Common myeloid progenitor, CD34-positive (primary cell): ENCODE results near the gene TXN2.
"Not testable (repeated sequence)": the region's sequence is repeated elsewhere in the genome, so short reads cannot be mapped to it uniquely, and the experiment has no call there.

ENCODE experiments used
- CTCF ChIA-PET: fragments of 350-600 bp; sonication (Branson Sonifier 250); formaldehyde crosslinking; loops from one replicate; lab custom pipeline; 2021; ENCODE audit warnings: antibody characterized with exemption; lab: Charles Lee
- POLR2A ChIA-PET: fragments of 350-600 bp; sonication (Branson Sonifier 250); formaldehyde crosslinking; loops from one replicate; lab custom pipeline; 2021; ENCODE audit warnings: antibody characterized with exemption; lab: Charles Lee
- DNase-seq, 3 donors: peaks; one replicate each; pipeline versions ENCODE4 v3.0.0 to v3.0.0-alpha.2; 2013
- H3K27ac ChIP-seq, 2 experiments: 1 replicate in 1 of 2; 2 replicates in 1 of 2; pipeline ENCODE4 v1.7.0; 2013; ENCODE audit warnings: inconsistent platforms in 2 of 2, low read length in 2 of 2, mild to moderate bottlenecking in 2 of 2, low read depth in 1 of 2, moderate library complexity in 1 of 2; ENCODE audit not compliant: severe bottlenecking in 2 of 2, insufficient read depth in 1 of 2, poor library complexity in 1 of 2
- H3K27me3 ChIP-seq, 5 experiments: replicated peaks in 2 of 5; 1 replicate in 3 of 5; 2 replicates in 2 of 5; pipeline versions ENCODE4 v1.6.1 to v1.7.0; 2013; ENCODE audit warnings: low read length in 4 of 5, mild to moderate bottlenecking in 2 of 5, moderate library complexity in 2 of 5, inconsistent platforms in 1 of 5; ENCODE audit not compliant: insufficient read depth in 5 of 5, control insufficient read depth in 4 of 5
- H3K36me3 ChIP-seq, 4 experiments: 1 replicate in 2 of 4; 2 replicates in 2 of 4; pipeline versions ENCODE4 v1.6.1 to v1.7.0; 2013; ENCODE audit warnings: low read length in 3 of 4, control low read depth in 1 of 4, mild to moderate bottlenecking in 1 of 4; ENCODE audit not compliant: control insufficient read depth in 4 of 4, insufficient read depth in 4 of 4
- H3K4me1 ChIP-seq, 4 experiments: 1 replicate in 3 of 4; 2 replicates in 1 of 4; pipeline versions ENCODE4 v1.6.1 to v1.7.1; 2013; ENCODE audit warnings: low read length in 3 of 4, mild to moderate bottlenecking in 3 of 4, control low read depth in 1 of 4, inconsistent platforms in 1 of 4, moderate library complexity in 1 of 4; ENCODE audit not compliant: control insufficient read depth in 4 of 4, insufficient read depth in 4 of 4; ENCODE audit errors: control extremely low read depth in 1 of 4
- H3K4me3 ChIP-seq, 7 experiments: 1 replicate in 4 of 7; 2 replicates in 3 of 7; pipeline versions ENCODE4 v1.5.1 to v1.7.0; 2013; ENCODE audit warnings: mild to moderate bottlenecking in 7 of 7, low read length in 6 of 7, moderate library complexity in 6 of 7, inconsistent platforms in 2 of 7, low read depth in 2 of 7, control low read depth in 1 of 7; ENCODE audit not compliant: insufficient read depth in 4 of 7, control insufficient read depth in 1 of 7; ENCODE audit errors: extremely low read depth in 1 of 7
- H3K9me3 ChIP-seq, 5 experiments: 1 replicate in 4 of 5; 2 replicates in 1 of 5; pipeline versions ENCODE4 v1.6.1 to v1.7.1; 2013; ENCODE audit warnings: low read length in 4 of 5, mild to moderate bottlenecking in 2 of 5, inconsistent platforms in 1 of 5, low read depth in 1 of 5, moderate library complexity in 1 of 5; ENCODE audit not compliant: control insufficient read depth in 4 of 5, insufficient read depth in 2 of 5; ENCODE audit errors: control extremely low read depth in 1 of 5
- WGBS: methylation state at CpG from one replicate; pipeline ENCODE4 v1.1.5; 2013; ENCODE audit not compliant: insufficient coverage; 5-methylcytosine and 5-hydroxymethylcytosine counted together

The TXN2 gene

GRCh38 chr22:36452250-36452977 lies 29.0 kb downstream of the TXN2 start:
- Histone ChIP-seq H3K27ac (peak overlapping the region in 1 of 2 experiments; percentile 76), H3K4me1 (peaks cover 21 to 84% (median 69%) of the 10 kb centered on the region in 4 experiments), H3K9me3 (no peaks in the 10 kb centered on the region), H3K4me3 (peak overlapping the region in 1 of 7 experiments; percentile 13), H3K27me3 (no peaks in the 10 kb centered on the region), H3K36me3 (no peaks in the 10 kb centered on the region)
- WGBS, result 63% methylated on average over 5 of the region's 9 CpGs
- ChIA-PET POLR2A (interaction anchor here (0.6 to 0.9 kb wide), 3 partner anchors 47 to 119 kb away, joined by 3 to 4 read pairs (median 4); no protein-coding TSS in a partner anchor), CTCF (interaction anchor here (1.1 to 2.6 kb wide), 2 partner anchors 17 to 113 kb away, joined by 3 to 5 read pairs; no protein-coding TSS in a partner anchor)
- DNase-seq, result peak in 2 of 3 donors; percentile 27 to 42

DNA sequence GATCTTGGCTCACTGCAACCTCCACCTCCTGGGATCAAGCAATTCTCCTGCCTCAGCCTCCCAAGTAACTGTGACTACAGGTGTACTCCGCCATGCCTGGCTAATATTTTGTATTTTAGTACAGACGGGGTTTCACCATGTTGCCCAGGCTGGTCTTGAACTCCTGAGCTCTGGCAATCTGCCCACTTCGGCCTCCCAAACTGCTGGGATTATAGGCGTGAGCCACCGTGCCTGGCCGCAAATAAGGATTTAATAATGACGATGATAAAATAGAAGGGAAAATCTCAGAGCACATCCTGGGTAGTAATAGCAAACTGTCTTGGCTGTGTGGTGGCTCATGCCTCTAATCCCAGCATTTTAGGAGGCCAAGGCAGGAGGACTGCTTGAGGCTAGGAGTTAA lies 30.5 kb downstream of the TXN2 start:
- peaks cover 16 to 87% (median 69%) of the 10 kb centered on the region in 4 experiments for H3K4me1 ChIP-seq
- WGBS, result 99% methylated on average over 6 of the region's 7 CpGs
- H3K9me3 ChIP-seq, DNase-seq, H3K36me3 ChIP-seq, H3K4me3 ChIP-seq, POLR2A ChIA-PET, H3K27me3 ChIP-seq: not testable (repeated sequence)
- H3K27ac ChIP-seq, result peak overlapping the region in 1 of 2 experiments; percentile 76
- CTCF ChIA-PET, result interaction anchor here (1.1 to 2.6 kb wide), 3 partner anchors 13 to 45 kb away, joined by 3 to 5 read pairs (median 4); no protein-coding TSS in a partner anchor

DNA sequence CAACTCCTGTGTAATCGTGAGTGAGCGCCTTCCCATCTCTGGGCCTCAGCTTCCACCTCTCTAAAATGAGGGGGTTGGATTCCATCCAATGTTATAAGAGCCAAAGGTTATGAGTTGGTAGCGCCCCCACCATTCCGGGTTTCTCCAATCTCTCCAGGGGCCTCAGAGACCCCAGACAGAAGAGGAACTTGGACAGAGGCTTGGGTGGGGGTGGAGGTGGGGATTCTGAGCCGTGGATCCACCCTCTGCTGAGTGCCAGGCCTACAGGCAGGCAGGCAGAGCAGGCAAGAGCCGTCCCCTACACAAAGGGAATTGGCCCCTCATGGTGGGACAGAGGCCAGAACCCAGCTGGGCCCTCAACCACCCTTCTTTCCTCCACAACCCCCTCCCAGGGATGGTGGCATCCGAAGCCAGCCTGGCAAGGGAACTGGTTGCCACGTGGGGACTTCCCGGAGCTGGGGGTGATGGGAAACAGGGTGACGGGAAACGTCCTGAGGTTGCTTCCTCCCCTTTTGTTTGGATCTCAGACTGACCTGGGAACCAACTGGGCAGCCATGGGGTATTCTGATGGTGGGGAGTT lies 31.8 kb downstream of the TXN2 start:
- CTCF ChIA-PET, result interaction anchor here (0.6 to 2.6 kb wide), 5 partner anchors 14 to 70 kb away, joined by 3 to 5 read pairs (median 3); no protein-coding TSS in a partner anchor
- no peaks in the 10 kb centered on the region for H3K36me3 ChIP-seq
- 51% methylated on average over 9 of the region's 11 CpGs for WGBS
- no peak overlapping the region for H3K4me3 ChIP-seq
- no peaks in the 10 kb centered on the region for H3K27me3 ChIP-seq
- DNase-seq, result peak in 2 of 3 donors; percentile 62 to 69
- POLR2A ChIA-PET, result interaction anchor here (0.6 to 1.1 kb wide), 3 partner anchors 27 to 124 kb away, joined by 3 to 6 read pairs (median 3); partner anchors contain the start of gene MYH9
- no peak overlapping the region for H3K27ac ChIP-seq
- H3K4me1 ChIP-seq, result peaks cover 15 to 86% (median 65%) of the 10 kb centered on the region in 4 experiments
- no peaks in the 10 kb centered on the region for H3K9me3 ChIP-seq

- 93% methylated on average over 2 of the region's 2 CpGs for WGBS
- ChIA-PET CTCF (interaction anchor here (1.0 to 1.3 kb wide), 2 partner anchors 21 to 69 kb away, joined by 3 to 4 read pairs; no protein-coding TSS in a partner anchor), POLR2A (no interaction called here)
- peak in 1 of 3 donors; percentile 33 for DNase-seq
- no peak overlapping the region for H3K27ac ChIP-seq
- no peaks in the 10 kb centered on the region for H3K36me3 ChIP-seq
- no peaks in the 10 kb centered on the region for H3K9me3 ChIP-seq
- no peaks in the 10 kb centered on the region for H3K27me3 ChIP-seq
- H3K4me3 ChIP-seq, result no peak overlapping the region
- H3K4me1 ChIP-seq, result peaks cover 17 to 74% (median 47%) of the 10 kb centered on the region in 4 experiments
Observed at GRCh38 chr22:36447632-36448031, 33.8 kb downstream of the TXN2 start.

DNA sequence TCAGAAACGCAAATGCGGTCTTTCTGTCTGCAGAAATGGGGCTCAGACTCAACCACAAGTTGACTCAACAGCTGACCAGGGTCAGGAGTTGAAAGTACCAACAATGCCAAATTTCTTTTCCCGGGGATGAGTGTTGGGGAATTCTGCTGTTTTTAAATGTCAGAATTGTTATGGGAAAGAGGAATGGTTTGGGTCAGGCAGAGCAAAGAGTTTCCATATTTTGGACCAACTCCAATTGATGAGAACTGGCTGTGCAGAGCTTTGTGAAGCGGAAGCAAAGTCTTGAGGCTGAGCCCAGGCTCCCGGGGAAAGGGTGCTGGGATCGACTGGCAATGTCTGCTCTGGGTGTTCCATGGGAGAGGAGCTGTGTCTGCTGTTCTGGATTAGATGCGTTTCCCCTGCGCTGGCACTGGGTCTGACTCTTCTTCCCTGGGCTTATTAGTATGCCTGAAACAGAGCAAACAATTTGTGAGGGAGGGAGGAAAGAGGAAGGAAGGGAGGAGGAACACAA lies 36.2 kb downstream of the TXN2 start:
- Histone ChIP-seq H3K36me3 (no peaks in the 10 kb centered on the region), H3K27me3 (no peaks in the 10 kb centered on the region), H3K4me1 (peaks cover 7 to 60% (median 28%) of the 10 kb centered on the region in 4 experiments), H3K27ac (no peak overlapping the region), H3K9me3 (no peaks in the 10 kb centered on the region), H3K4me3 (no peak overlapping the region)
- DNase-seq, result no peak
- CTCF ChIA-PET, result no interaction called here
- POLR2A ChIA-PET, result no interaction called here
- 95% methylated on average over 5 of the region's 8 CpGs for WGBS

GRCh38 chr22:36443198-36443770 lies 38.2 kb downstream of the TXN2 start:
- Histone ChIP-seq H3K27me3 (no peaks in the 10 kb centered on the region), H3K4me1 (peaks cover 5 to 44% (median 13%) of the 10 kb centered on the region in 4 experiments), H3K36me3 (no peaks in the 10 kb centered on the region), H3K27ac (no peak overlapping the region), H3K4me3 (no peak overlapping the region), H3K9me3 (no peaks in the 10 kb centered on the region)
- no peak for DNase-seq
- POLR2A ChIA-PET, result no interaction called here
- 97% methylated on average over 4 of the region's 8 CpGs for WGBS
- CTCF ChIA-PET, result interaction anchor here (0.5 to 2.1 kb wide), 3 partner anchors 18 to 141 kb away, joined by 3 to 6 read pairs (median 4); no protein-coding TSS in a partner anchor
